Right atrium auricular region (tissue), 2 donors: Measurements from ENCODE around the gene FNIP2. TPM values are rescaled to one million over a fixed set of nuclear protein-coding genes. Genes with fewer than 3 reads are reported as not detected.

ENCODE experiments used
- DNase-seq: peaks from one replicate; pipeline ENCODE4 v3.0.0-alpha.2; 2019; ENCODE audit warnings: low spot score
- H3K27ac ChIP-seq, 2 donors: fragments of 200-600 bp; sonication (generic); 1 replicate in 1 of 2; 2 replicates in 1 of 2; pipeline ENCODE4 v1.5.1; 2016 to 2019
- H3K27me3 ChIP-seq, 2 donors: fragments of 200-600 bp; sonication (generic); one replicate each; pipeline versions ENCODE4 v1.5.1 to v1.6.0; 2017 to 2019
- H3K36me3 ChIP-seq: fragments of 200-600 bp; sonication (generic); one replicate; pipeline ENCODE4 v1.5.1; 2016
- H3K4me1 ChIP-seq, 2 donors: fragments of 200-600 bp; sonication (generic); one replicate each; pipeline versions ENCODE4 v1.5.1 to v1.6.0; 2017 to 2019
- H3K4me3 ChIP-seq, 2 donors: fragments of 200-600 bp; sonication (generic); 1 replicate in 1 of 2; 2 replicates in 1 of 2; pipeline ENCODE4 v1.5.1; 2017 to 2019; ENCODE audit warnings: mild to moderate bottlenecking in 1 of 2, moderate library complexity in 1 of 2
- H3K9me3 ChIP-seq, 2 donors: fragments of 200-600 bp; sonication (generic); one replicate each; pipeline ENCODE4 v1.5.1; 2019
- CTCF ChIP-seq, 2 donors: fragments of 200-600 bp; sonication (generic); IDR thresholded peaks; one replicate each; pipeline ENCODE4 v1.5.1; 2019; ENCODE audit warnings: antibody characterized with exemption in 2 of 2
- total RNA-seq, 2 donors: library from RNA; depleted of rRNA; stranded (reverse); fragments of >200 nt; gene quantifications; one replicate each; pipeline ENCODE4 v1.1.0, GENCODE V29; 2016

Gene FNIP2
- total RNA-seq, 2 donors from 2014 or later = 38.3 to 42.4 TPM

- no peaks in the 10 kb centered on the region for H3K9me3 ChIP-seq
- no peak for TF ChIP-seq CTCF (IDR thresholded peaks at IDR 0.05)
- no peak overlapping the region for H3K27ac ChIP-seq
- no peak for DNase-seq
- H3K27me3 ChIP-seq = no peaks in the 10 kb centered on the region
- no peak overlapping the region for H3K4me3 ChIP-seq
- peaks cover 0 to 13% of the 10 kb centered on the region in 2 donors for H3K4me1 ChIP-seq
- peaks cover 45% of the 10 kb centered on the region for H3K36me3 ChIP-seq
These were observed 101.4 kb downstream of the FNIP2 start for GRCh38 chr4:158870282-158870625.

- H3K27me3 ChIP-seq = no peaks in the 10 kb centered on the region
- H3K36me3 ChIP-seq = peaks cover 50% of the 10 kb centered on the region
- H3K27ac ChIP-seq = peak overlapping the region in 1 of 2 donors; percentile 6
- DNase-seq = no peak
- no peaks in the 10 kb centered on the region for H3K9me3 ChIP-seq
- no peak overlapping the region for H3K4me3 ChIP-seq
- no peak for TF ChIP-seq CTCF (IDR thresholded peaks at IDR 0.05)
- peaks cover 0 to 13% of the 10 kb centered on the region in 2 donors for H3K4me1 ChIP-seq
These were observed 102.0 kb downstream of the FNIP2 start for GRCh38 chr4:158870626-158871334.

GRCh38 chr4:158871335-158871724 is 102.5 kb downstream of the FNIP2 start:
- peaks cover 52% of the 10 kb centered on the region for H3K36me3 ChIP-seq

GRCh38 chr4:158873795-158874401 is 105.1 kb downstream of the FNIP2 start:
- DNase-seq = no peak
- peaks cover 0 to 13% of the 10 kb centered on the region in 2 donors for H3K4me1 ChIP-seq

More at GRCh38 chr4:158871335-158871724, 102.5 kb downstream of the FNIP2 start:
- no peak for TF ChIP-seq CTCF (IDR thresholded peaks at IDR 0.05)
- no peak for DNase-seq
- no peaks in the 10 kb centered on the region for H3K9me3 ChIP-seq
- peaks cover 0 to 13% of the 10 kb centered on the region in 2 donors for H3K4me1 ChIP-seq
- no peak overlapping the region for H3K4me3 ChIP-seq
- H3K27ac ChIP-seq = no peak overlapping the region
- H3K27me3 ChIP-seq = no peaks in the 10 kb centered on the region

GRCh38 chr4:158875026-158875425 is 106.2 kb downstream of the FNIP2 start:
- H3K4me3 ChIP-seq = no peak overlapping the region

More at GRCh38 chr4:158873795-158874401, 105.1 kb downstream of the FNIP2 start:
- Histone ChIP-seq H3K4me3 (no peak overlapping the region), H3K9me3 (no peaks in the 10 kb centered on the region), H3K27ac (no peak overlapping the region), H3K27me3 (no peaks in the 10 kb centered on the region), H3K36me3 (peaks cover 52% of the 10 kb centered on the region)
- no peak for TF ChIP-seq CTCF (IDR thresholded peaks at IDR 0.05)

More at GRCh38 chr4:158875026-158875425, 106.2 kb downstream of the FNIP2 start:
- no peak for DNase-seq
- Histone ChIP-seq H3K36me3 (peaks cover 48% of the 10 kb centered on the region), H3K27ac (no peak overlapping the region), H3K9me3 (no peaks in the 10 kb centered on the region), H3K4me1 (peaks cover 0 to 13% of the 10 kb centered on the region in 2 donors), H3K27me3 (no peaks in the 10 kb centered on the region)
- no peak for TF ChIP-seq CTCF (IDR thresholded peaks at IDR 0.05)
